Left ventricle myocardium inferior (tissue), 1 donor: ENCODE data around the gene EDNRB. TPM values are rescaled to one million over a fixed set of nuclear protein-coding genes. Genes with fewer than 3 reads are reported as not detected.

ENCODE experiments used
- DNase-seq: peaks from one replicate; pipeline ENCODE4 v3.0.0-alpha.2; 2020
- H3K27ac ChIP-seq: fragments of 200-600 bp; replicated peaks from 2 replicates; pipeline ENCODE4 v1.8.0; 2021
- H3K27me3 ChIP-seq: fragments of 200-600 bp; 2 replicates; pipeline ENCODE4 v1.8.0; 2021; ENCODE audit warnings: low read depth
- H3K36me3 ChIP-seq: fragments of 200-600 bp; 2 replicates; pipeline ENCODE4 v1.8.0; 2021
- H3K4me1 ChIP-seq: fragments of 200-600 bp; 2 replicates; pipeline ENCODE4 v1.8.0; 2021
- H3K4me3 ChIP-seq: fragments of 200-600 bp; 2 replicates; pipeline ENCODE4 v1.8.0; 2021; ENCODE audit warnings: mild to moderate bottlenecking, moderate library complexity
- H3K9me3 ChIP-seq: fragments of 200-600 bp; replicated peaks from 2 replicates; pipeline ENCODE4 v1.8.0; 2021
- intact Hi-C: fragments of 100-400 bp; cut with micrococcal nuclease; formaldehyde crosslinking; loops from one replicate; pipeline ENCODE4 v1.11.0; 2022
- total RNA-seq: library from RNA; stranded (reverse); fragmentation: NEBNext Ultra II Directional; extraction: Animal tissue kit (Norgen Biotek cat#: 25700); gene quantifications from one replicate; pipeline ENCODE4 v1.2.1, GENCODE V29; 2021
- TF ChIP-seq, protein P1 (sequence below): fragments of 200-600 bp; IDR thresholded peaks from 2 replicates; pipeline ENCODE4 v1.8.0; 2021; ENCODE audit warnings: antibody characterized with exemption, mild to moderate bottlenecking, borderline replicate concordance
- donor health status: DM: no; HTN: yes; CAD: no; lungs with severe emphysema.

The EDNRB gene
- total RNA-seq, 1 donor from 2014 or later: 25.6 TPM

DNA sequence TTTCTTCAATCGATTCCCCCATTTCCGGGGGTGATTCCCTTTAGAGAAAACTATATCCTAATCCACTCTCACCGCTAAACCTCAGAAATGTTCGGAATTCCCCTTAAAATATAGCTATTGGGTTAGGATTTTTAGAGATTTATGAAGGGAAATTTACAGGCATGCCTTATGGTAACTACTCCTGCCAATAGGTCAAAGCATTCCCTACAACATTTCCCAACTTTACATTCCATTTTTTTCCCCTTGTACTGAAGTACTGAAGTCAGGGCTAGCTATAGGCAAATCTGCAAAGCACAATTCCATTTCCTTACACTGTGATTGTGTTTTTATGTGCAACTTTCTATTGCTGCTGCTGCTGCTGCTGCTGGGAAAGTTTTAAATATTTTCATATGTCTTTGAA, 2.1 kb downstream of the EDNRB start:
- Histone ChIP-seq H3K27me3 (peaks cover 17% of the 10 kb centered on the region), H3K4me3 (peak overlapping the region; percentile 75), H3K9me3 (no peaks in the 10 kb centered on the region), H3K4me1 (peaks cover 21% of the 10 kb centered on the region), H3K27ac (peak overlapping the region; percentile 85), H3K36me3 (no peaks in the 10 kb centered on the region)
- no peak for DNase-seq
- TF ChIP-seq, protein P1, sequence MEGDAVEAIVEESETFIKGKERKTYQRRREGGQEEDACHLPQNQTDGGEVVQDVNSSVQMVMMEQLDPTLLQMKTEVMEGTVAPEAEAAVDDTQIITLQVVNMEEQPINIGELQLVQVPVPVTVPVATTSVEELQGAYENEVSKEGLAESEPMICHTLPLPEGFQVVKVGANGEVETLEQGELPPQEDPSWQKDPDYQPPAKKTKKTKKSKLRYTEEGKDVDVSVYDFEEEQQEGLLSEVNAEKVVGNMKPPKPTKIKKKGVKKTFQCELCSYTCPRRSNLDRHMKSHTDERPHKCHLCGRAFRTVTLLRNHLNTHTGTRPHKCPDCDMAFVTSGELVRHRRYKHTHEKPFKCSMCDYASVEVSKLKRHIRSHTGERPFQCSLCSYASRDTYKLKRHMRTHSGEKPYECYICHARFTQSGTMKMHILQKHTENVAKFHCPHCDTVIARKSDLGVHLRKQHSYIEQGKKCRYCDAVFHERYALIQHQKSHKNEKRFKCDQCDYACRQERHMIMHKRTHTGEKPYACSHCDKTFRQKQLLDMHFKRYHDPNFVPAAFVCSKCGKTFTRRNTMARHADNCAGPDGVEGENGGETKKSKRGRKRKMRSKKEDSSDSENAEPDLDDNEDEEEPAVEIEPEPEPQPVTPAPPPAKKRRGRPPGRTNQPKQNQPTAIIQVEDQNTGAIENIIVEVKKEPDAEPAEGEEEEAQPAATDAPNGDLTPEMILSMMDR: no peak
- intact Hi-C loops: no loop called here

DNA sequence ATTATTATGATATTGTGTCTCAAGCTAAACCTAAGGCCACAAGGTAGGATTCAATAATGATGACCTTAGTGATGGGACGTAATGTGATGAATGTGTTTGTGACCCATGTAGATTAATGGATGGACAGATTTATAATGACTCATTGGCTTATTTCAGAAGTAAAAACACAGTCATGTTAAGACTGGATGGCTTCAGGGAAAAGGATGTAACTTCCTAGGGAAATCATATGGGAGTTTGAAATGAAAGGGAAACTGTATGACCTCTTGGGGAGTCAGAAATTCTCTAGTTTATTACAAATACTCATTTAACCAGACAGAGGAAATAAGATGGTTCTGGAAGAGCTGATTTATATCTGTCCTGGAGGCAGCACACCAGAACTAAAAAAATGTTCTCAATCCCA, 2.9 kb downstream of the EDNRB start:
- H3K36me3 ChIP-seq: no peaks in the 10 kb centered on the region
- TF ChIP-seq, protein P1: no peak
- peaks cover 17% of the 10 kb centered on the region for H3K27me3 ChIP-seq
- DNase-seq: no peak
- peak overlapping the region; percentile 85 for H3K27ac ChIP-seq
- peak overlapping the region; percentile 75 for H3K4me3 ChIP-seq
- H3K9me3 ChIP-seq: no peaks in the 10 kb centered on the region
- H3K4me1 ChIP-seq: peaks cover 25% of the 10 kb centered on the region
- intact Hi-C loops: no loop called here

DNA sequence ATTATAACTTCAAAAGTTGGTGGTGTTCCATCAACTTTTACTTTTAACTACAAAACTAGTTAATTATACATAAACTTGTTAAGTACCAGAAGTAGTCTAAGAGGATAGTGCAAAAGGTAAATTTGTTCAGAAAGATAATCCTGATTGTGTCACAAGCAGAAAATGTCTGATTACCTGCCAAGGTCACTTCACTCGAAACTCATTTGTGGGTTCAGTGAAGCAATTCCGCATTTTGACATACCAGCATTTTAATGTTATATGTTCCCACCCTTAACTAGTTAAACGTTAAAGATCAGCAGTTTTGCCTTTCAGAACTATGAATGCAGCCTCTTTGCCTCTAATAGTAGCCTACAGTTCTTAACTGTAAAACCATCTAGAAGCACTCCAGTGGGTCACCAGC, 5.6 kb downstream of the EDNRB start:
- Histone ChIP-seq H3K4me3 (peak overlapping the region; percentile 75), H3K9me3 (no peaks in the 10 kb centered on the region), H3K36me3 (no peaks in the 10 kb centered on the region), H3K4me1 (peaks cover 21% of the 10 kb centered on the region), H3K27ac (peak overlapping the region; percentile 85), H3K27me3 (peaks cover 7% of the 10 kb centered on the region)
- no peak for DNase-seq
- TF ChIP-seq, protein P1: no peak
- intact Hi-C loops: no loop called here

DNA sequence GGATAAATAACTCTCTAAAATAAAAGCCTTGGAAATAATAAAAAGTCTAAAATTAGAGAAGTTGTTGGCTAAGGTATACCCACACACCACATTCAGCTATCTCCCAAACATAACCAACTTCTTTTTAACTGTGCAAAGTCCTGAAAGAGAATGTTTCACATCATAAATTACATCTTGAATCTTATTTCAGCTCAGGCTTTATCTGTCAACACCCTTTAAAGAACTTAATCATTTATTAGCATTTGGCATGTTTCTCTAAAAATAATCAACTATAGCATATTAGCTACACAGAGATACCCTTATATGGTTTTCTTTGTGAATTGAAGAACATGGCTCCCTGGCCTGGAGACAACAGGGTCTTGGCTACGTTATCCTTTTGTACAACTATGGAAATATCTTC, 6.9 kb downstream of the EDNRB start:
- Histone ChIP-seq H3K36me3 (no peaks in the 10 kb centered on the region), H3K9me3 (no peaks in the 10 kb centered on the region), H3K27ac (peak overlapping the region; percentile 14), H3K4me3 (peak overlapping the region; percentile 75), H3K4me1 (peaks cover 16% of the 10 kb centered on the region), H3K27me3 (no peaks in the 10 kb centered on the region)
- intact Hi-C loops: no loop called here
- TF ChIP-seq, protein P1: no peak
- DNase-seq: no peak

DNA sequence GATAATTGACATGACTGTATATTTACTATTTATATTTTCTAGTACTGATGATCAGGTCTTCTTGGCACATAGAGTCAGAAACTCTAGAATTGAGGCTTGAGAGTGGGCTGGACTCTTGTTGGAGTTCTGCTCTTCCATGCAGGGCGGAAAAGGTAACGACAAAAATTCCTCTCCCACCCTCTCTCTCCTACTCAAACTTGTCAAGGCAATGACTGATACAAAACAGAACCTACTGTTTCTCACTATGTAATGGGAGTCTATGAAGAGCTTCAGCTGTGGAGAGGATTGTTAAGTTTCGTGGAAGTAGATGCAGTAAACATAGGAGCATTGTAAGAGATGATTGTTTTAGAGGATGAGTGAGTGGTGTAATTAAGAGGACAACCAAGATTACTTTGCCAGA, 8.8 kb downstream of the EDNRB start:
- DNase-seq: no peak
- peaks cover 16% of the 10 kb centered on the region for H3K4me1 ChIP-seq
- TF ChIP-seq, protein P1: no peak
- no peak overlapping the region for H3K4me3 ChIP-seq
- intact Hi-C loops: no loop called here
- no peaks in the 10 kb centered on the region for H3K9me3 ChIP-seq
- H3K36me3 ChIP-seq: no peaks in the 10 kb centered on the region
- no peak overlapping the region for H3K27ac ChIP-seq
- no peaks in the 10 kb centered on the region for H3K27me3 ChIP-seq

DNA sequence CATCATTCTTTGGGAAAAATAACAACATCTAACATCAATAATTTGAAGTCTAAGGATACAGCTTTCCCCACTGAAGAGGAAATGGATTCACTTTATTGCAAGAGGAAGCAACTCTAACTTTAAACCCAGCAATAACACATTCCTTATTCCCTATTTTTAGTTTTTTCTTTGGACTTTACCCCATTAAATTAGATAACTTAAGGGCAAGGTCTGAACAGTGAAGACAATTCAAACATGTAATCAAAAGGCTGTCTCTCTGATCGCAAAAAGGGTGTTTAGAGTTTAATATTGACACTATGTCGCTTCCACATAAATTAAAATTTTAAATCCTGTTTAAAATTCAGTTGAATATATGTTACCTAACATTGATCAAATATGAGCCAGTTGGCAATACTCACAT, 10.1 kb downstream of the EDNRB start:
- intact Hi-C loops: no loop called here
- TF ChIP-seq, protein P1: no peak
- peak overlapping the region; percentile 55 for H3K27ac ChIP-seq
- peaks cover 6% of the 10 kb centered on the region for H3K36me3 ChIP-seq
- H3K4me3 ChIP-seq: no peak overlapping the region
- DNase-seq: no peak
- peaks cover 5% of the 10 kb centered on the region for H3K9me3 ChIP-seq
- no peaks in the 10 kb centered on the region for H3K27me3 ChIP-seq
- peaks cover 16% of the 10 kb centered on the region for H3K4me1 ChIP-seq
